ENCODE data around the gene SYCE3.

- TF ChIP-seq POLR2A (IDR thresholded peaks at IDR 0.05; ENCODE audit: low read length) (no peak), GATA1 (IDR thresholded peaks at IDR 0.05; ENCODE audit: low read depth, low read length) (no peak)
Observed at GRCh38 chr22:50550395-50550794, 12.3 kb downstream of the SYCE3 start.

All from erythroblast (primary cell).